ENCODE data around the gene FNDC3A.
"Not testable (repeated sequence)": the region's sequence is repeated elsewhere in the genome, so short reads cannot be mapped to it uniquely, and the experiment has no call there.

The FNDC3A gene

GRCh38 chr13:49134305-49134704 lies 158.6 kb downstream of the FNDC3A start:
- Histone ChIP-seq H3K27ac (no peak overlapping the region), H3K4me3 (no peak overlapping the region)
- no peak for DNase-seq (ENCODE audit: low spot score)
- no peak for TF ChIP-seq CTCF (IDR thresholded peaks at IDR 0.05)

GRCh38 chr13:49137138-49137643 lies 161.5 kb downstream of the FNDC3A start:
- DNase-seq (ENCODE audit: low spot score); H3K4me3 ChIP-seq: not testable (repeated sequence)

GRCh38 chr13:49140910-49141611 lies 165.3 kb downstream of the FNDC3A start:
- Histone ChIP-seq H3K27ac (no peak overlapping the region), H3K4me3 (no peak overlapping the region)
- DNase-seq (ENCODE audit: low spot score) = no peak
- no peak for TF ChIP-seq CTCF (IDR thresholded peaks at IDR 0.05)

More at GRCh38 chr13:49137138-49137643, 161.5 kb downstream of the FNDC3A start:
- H3K27ac ChIP-seq = not testable (repeated sequence)

- no peak for DNase-seq (ENCODE audit: low spot score)
- Histone ChIP-seq H3K4me3 (no peak overlapping the region), H3K27ac (peak overlapping the region; percentile 32 to 52)
- no peak for TF ChIP-seq CTCF (IDR thresholded peaks at IDR 0.05)
Observed at GRCh38 chr13:49146950-49147355, 171.2 kb downstream of the FNDC3A start.

- no peak for DNase-seq (ENCODE audit: low spot score)
- Histone ChIP-seq H3K27ac (no peak overlapping the region), H3K4me3 (no peak overlapping the region)
- no peak for TF ChIP-seq CTCF (IDR thresholded peaks at IDR 0.05)
Observed at GRCh38 chr13:49148405-49148804, 172.7 kb downstream of the FNDC3A start.

GRCh38 chr13:49157955-49158584 lies 182.4 kb downstream of the FNDC3A start:
- not testable (repeated sequence) for DNase-seq (ENCODE audit: low spot score); H3K4me3 ChIP-seq; H3K27ac ChIP-seq

- DNase-seq (ENCODE audit: low spot score) = not testable (repeated sequence)
Observed at GRCh38 chr13:49163162-49163561, 187.4 kb downstream of the FNDC3A start.

GRCh38 chr13:49164712-49165111 lies 189.0 kb downstream of the FNDC3A start:
- no peak for DNase-seq (ENCODE audit: low spot score)
- no peak for TF ChIP-seq CTCF (IDR thresholded peaks at IDR 0.05)
- Histone ChIP-seq H3K4me3 (no peak overlapping the region), H3K27ac (no peak overlapping the region)

More at GRCh38 chr13:49163162-49163561, 187.4 kb downstream of the FNDC3A start:
- H3K27ac ChIP-seq, H3K4me3 ChIP-seq: not testable (repeated sequence)

Measured in coronary artery (tissue), 2 donors.